Measurements from ENCODE around the gene FOXN1. TPM values are rescaled to one million over a fixed set of nuclear protein-coding genes. Genes with fewer than 3 reads are reported as not detected.
A peak's percentile ranks its signal among the peaks of the same experiment; 100 is the strongest.

FOXN1 gene
- total and polyA plus RNA-seq, 10 donors, result not detected

DNA sequence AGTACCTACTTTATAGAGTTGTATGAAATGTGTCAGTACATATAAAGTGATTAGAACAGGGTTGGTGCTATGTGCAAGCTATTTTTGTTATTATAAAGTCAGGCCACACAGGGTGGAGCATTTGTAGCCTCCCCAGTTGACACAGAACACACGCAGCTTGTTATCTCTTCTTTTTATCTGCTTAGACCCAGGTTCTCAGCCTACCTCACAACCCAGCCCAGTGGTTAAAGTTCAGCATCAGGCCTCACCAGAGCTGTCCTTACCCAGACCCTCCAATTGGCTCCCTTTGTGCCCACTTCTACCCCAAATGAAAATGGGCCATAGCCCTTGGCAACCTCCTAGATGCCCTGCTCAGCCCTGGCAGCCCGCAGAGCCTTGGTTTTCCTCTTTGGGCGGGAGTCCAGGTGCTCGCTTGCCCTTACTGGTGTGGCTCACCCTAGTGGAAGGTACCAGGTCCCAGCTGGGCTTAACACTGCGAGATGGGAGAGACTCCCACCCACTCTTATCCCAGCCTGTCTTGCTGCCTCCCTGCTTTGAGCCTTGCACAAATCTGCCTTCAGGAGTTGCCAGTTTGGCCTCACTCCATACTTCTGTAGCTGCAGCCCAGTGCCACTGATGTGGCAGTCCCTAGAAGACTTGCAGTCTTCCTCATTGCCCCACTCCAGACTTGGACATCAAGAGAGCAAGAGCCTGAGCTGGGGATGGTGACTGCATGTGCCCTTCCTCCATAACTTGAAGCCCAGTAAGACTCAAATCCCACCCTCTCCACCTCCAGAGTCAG lies 66.3 kb downstream of the FOXN1 start:
- intact Hi-C loops (cut with DNase I; ENCODE audit: low total_unique reads), result no loop called here
- peak overlapping the region in 5 of 8 donors; percentile 87 to 92 (median 92) for H3K27ac ChIP-seq
- TF ChIP-seq POLR2A (IDR thresholded peaks at IDR 0.05), result no peak
- TF ChIP-seq CTCF (IDR thresholded peaks at IDR 0.05 in 8 of 11, conservative IDR thresholded peaks at IDR 0.05 in 3 of 11), result no peak
- no peak for TF ChIP-seq POLR2AphosphoS5 (IDR thresholded peaks at IDR 0.05)
- peaks cover 0 to 8% (median 0%) of the 10 kb centered on the region in 6 donors for H3K36me3 ChIP-seq
- no peak for DNase-seq
- H3K4me3 ChIP-seq, result peak overlapping the region in 6 of 8 donors; percentile 69 to 97 (median 92)
- WGBS, 5 donors, result 76 to 85% (median 82%) methylated on average over 5 of the region's 5 CpGs
- no peaks in the 10 kb centered on the region for H3K27me3 ChIP-seq (replicated peaks in 1 of 7)
- H3K4me1 ChIP-seq, result peaks cover 28 to 77% (median 60%) of the 10 kb centered on the region in 6 donors
- no peaks in the 10 kb centered on the region for H3K9me3 ChIP-seq

GRCh38 chr17:28573040-28573380 lies 66.9 kb downstream of the FOXN1 start:
- no peak overlapping the region for H3K27ac ChIP-seq
- H3K4me3 ChIP-seq, result no peak overlapping the region
- peaks cover 22 to 75% (median 57%) of the 10 kb centered on the region in 6 donors for H3K4me1 ChIP-seq
- TF ChIP-seq POLR2AphosphoS5 (IDR thresholded peaks at IDR 0.05) (no peak), CTCF (IDR thresholded peaks at IDR 0.05 in 8 of 11, conservative IDR thresholded peaks at IDR 0.05 in 3 of 11) (no peak), POLR2A (IDR thresholded peaks at IDR 0.05) (no peak)
- no peaks in the 10 kb centered on the region for H3K9me3 ChIP-seq
- H3K27me3 ChIP-seq (replicated peaks in 1 of 7), result no peaks in the 10 kb centered on the region
- intact Hi-C loops (cut with DNase I; ENCODE audit: low total_unique reads), result no loop called here
- H3K36me3 ChIP-seq, result peaks cover 0 to 11% (median 0%) of the 10 kb centered on the region in 6 donors
- no peak for DNase-seq

GRCh38 chr17:28573521-28573920 lies 67.4 kb downstream of the FOXN1 start:
- peaks cover 0 to 16% (median 0%) of the 10 kb centered on the region in 6 donors for H3K36me3 ChIP-seq
- 96 to 100% (median 97%) methylated on average over 6 to 9 of the region's 9 CpGs for WGBS, 5 donors
- H3K4me3 ChIP-seq, result no peak overlapping the region
- no peaks in the 10 kb centered on the region for H3K27me3 ChIP-seq (replicated peaks in 1 of 7)
- H3K4me1 ChIP-seq, result peaks cover 22 to 70% (median 52%) of the 10 kb centered on the region in 6 donors
- H3K9me3 ChIP-seq, result no peaks in the 10 kb centered on the region
- no peak overlapping the region for H3K27ac ChIP-seq
- no peak for DNase-seq
- intact Hi-C loops (cut with DNase I; ENCODE audit: low total_unique reads), result no loop called here
- TF ChIP-seq POLR2A (IDR thresholded peaks at IDR 0.05) (no peak), CTCF (IDR thresholded peaks at IDR 0.05 in 8 of 11, conservative IDR thresholded peaks at IDR 0.05 in 3 of 11) (no peak), POLR2AphosphoS5 (IDR thresholded peaks at IDR 0.05) (no peak)

DNA sequence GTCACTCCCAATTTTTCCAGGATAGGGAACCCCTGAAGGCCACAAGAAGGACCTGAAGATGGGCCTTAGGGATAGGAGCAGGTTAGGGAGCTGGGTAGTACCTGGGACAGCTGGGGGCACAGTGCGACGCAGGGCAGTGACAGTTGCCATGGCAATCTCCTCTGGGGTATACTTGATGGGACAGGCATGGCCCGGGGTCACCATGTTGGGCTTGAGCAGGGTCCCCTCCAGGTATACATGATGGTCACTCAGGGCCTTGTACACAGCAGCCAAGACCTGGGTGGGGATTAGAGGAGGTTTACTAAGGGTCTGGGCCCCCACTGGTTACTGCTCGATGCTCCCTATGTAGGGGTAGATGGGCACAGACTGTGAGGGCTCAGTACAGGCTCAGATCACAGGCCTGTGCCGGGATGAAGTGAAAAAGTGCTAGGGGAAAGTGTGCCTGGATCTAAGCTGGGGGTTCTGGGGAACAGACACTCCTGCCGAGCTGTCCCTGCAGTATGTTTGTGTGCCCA lies 67.9 kb downstream of the FOXN1 start:
- intact Hi-C loops (cut with DNase I; ENCODE audit: low total_unique reads), result no loop called here
- Histone ChIP-seq H3K36me3 (peaks cover 0 to 21% (median 0%) of the 10 kb centered on the region in 6 donors), H3K4me3 (no peak overlapping the region), H3K27ac (no peak overlapping the region), H3K4me1 (peaks cover 19 to 65% (median 47%) of the 10 kb centered on the region in 6 donors), H3K27me3 (replicated peaks in 1 of 7) (no peaks in the 10 kb centered on the region), H3K9me3 (no peaks in the 10 kb centered on the region)
- 94 to 100% (median 98%) methylated on average over 3 to 6 of the region's 6 CpGs for WGBS, 5 donors
- no peak for TF ChIP-seq POLR2AphosphoS5 (IDR thresholded peaks at IDR 0.05)
- no peak for TF ChIP-seq CTCF (IDR thresholded peaks at IDR 0.05 in 8 of 11, conservative IDR thresholded peaks at IDR 0.05 in 3 of 11)
- no peak for TF ChIP-seq POLR2A (IDR thresholded peaks at IDR 0.05)
- DNase-seq, result no peak
